Smooth muscle cell of the brain vasculature (primary cell): Measurements from ENCODE around the gene UNC13A.
"Not testable (repeated sequence)": the region's sequence is repeated elsewhere in the genome, so short reads cannot be mapped to it uniquely, and the experiment has no call there.

Source experiments
- DNase-seq: peaks from one replicate; pipeline ENCODE4 v3.0.0-alpha.2; 2012; ENCODE audit warnings: low read depth, low spot score

Gene UNC13A

GRCh38 chr19:17604372-17605025 lies 83.7 kb downstream of the UNC13A start:
- DNase-seq = no peak

DNA sequence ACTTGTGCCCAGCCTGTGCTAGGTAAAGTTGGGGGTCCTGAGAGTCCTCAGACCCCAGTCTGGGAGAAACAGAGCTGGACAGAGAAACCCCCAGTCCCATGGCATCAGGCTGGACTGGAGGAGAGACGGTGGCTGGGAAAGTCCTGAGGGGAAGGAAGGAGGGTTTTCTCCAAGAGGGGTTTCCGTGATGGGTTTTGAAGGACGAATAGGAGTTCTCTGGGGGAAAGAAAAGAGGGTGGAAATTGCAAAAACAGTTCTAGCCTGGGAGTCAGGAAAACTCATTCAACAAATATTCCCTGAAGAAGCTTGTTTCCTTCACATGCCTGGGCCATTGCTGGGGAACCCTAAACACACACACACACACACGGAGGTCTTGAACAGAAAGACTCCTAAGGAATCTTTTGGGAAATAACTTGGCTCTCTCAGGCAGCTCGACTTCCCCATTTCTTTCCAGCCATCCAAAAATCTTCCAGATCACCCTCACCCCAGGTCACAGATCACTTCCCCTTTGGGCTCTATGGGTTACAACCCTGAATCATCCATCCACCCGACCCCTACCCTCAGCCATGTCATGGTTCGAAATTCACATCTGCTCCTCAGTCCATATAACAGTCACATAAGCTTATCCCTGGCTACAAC lies 85.2 kb downstream of the UNC13A start:
- no peak for DNase-seq

DNA sequence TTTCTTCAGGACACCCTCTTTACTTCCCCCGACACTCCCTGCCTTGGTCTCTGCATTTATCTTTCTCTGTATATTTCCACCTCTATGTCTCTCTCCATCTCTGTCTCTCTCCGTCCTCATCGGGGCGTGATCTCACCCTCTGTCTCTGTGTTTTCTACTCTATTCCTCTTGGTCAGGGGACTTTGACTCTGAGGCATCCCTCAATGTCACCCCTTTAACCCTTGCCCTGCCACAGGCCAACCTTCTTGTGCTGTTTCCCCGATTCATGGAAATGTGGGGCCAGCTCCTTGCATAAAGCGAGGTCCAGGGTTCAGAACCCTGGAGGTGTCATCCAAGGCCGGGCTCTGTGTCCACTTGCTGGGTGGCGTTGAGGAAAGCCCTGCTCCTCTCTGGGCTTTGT lies 85.9 kb downstream of the UNC13A start:
- no peak for DNase-seq

DNA sequence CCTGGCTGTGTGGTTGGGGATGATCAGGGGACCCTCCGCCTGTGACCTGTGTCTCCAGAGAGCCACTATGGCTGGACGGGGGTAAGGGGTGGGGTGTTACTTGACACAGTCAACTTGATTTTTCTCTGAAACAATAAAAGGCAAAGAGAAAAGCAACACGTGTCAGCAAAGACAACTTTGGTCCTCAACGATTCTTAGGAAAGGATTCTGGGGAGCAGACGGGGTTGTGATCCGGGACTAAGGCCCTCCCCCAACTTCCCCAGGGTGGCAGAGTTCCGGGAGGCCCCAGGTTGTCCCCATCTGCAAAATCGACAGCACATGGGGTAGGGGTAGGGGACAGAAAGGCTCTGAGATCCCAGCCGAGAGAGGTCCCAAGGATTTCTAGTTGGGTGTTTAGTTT lies 86.5 kb downstream of the UNC13A start:
- no peak for DNase-seq

- DNase-seq = no peak
Measured at GRCh38 chr19:17599780-17600179, 88.4 kb downstream of the UNC13A start.

DNA sequence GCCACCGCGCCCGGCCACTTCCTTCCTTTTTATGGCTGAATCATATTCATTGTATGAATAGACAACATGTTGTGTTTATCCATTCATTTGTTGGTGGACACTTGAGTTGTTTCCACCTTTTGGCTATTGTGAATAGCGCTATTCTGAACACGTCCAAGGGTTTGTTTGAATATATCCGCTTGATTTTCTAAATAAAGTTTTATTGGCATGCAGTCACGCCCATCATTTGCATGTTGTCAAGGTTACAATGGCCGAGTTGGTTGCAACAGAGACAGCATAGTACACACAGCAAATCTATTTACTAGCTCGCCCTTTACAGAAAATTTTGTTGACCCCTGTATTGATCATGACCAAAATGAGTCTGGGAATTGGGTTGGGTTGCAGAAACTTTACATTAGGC lies 89.2 kb downstream of the UNC13A start:
- no peak for DNase-seq

DNA sequence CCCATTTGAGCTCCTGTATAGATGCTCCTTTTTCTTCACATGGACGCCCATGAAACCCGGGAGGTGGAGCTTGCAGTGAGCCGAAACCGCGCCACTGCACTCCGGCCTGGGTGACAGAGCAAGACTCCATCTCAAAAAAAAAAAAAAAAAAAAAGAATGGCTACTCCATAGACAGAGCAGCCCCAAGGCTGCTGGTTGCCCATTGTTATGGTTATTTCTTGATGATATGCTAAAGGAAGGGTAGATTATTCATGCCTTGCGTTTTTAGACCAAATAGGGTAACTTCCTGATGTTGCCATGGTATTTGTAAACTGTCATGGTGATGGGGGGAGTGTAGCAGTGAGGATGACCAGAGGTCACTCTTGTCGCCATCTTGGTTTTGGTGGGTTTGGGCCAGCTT lies 90.1 kb downstream of the UNC13A start:
- DNase-seq = not testable (repeated sequence)

DNA sequence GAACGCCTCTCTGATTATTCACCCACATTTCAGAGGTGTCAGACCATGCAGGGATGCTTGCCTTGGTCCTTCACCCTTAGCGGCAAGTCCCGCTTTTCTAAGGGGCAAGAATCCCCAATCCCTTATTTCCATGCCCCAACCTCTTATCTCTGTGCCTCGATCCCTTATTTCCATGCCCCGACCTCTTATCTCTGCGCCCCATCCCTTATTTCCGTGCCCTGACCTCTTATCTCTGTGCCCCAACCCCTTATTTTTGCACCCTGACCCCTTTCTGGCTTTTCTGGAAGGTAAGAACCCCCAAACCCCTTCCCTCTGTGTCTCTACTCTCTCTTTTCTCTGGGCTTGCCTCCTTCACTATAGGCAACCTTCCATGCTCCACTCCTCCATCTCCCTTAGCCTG lies 93.9 kb downstream of the UNC13A start:
- DNase-seq = not testable (repeated sequence)

- DNase-seq = no peak
Measured at GRCh38 chr19:17590866-17591265, 97.3 kb downstream of the UNC13A start.

- not testable (repeated sequence) for DNase-seq
Measured at GRCh38 chr19:17585395-17585794, 102.8 kb downstream of the UNC13A start.

GRCh38 chr19:17584132-17584531 lies 104.0 kb downstream of the UNC13A start:
- DNase-seq = no peak

DNA sequence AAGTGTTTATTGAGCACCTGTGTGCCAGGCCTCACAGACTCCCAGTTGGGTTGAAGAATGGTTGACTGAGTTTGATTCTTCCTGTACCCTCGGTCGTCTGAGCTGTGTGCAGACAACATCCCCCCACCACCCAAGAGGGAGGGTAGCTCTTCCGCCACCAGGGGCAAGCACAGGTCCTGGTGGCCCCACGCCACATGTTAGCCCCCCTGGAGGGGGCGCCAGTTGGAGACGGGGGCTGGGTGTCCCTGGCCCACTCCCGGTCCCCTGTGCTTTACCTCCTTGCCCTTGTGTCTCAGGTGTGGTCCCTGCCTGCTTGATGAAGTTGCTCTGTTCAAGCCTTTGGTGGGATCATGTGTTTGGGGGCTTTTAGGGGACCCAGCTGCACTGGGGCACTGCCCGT lies 105.5 kb downstream of the UNC13A start:
- DNase-seq = no peak

- no peak for DNase-seq
Measured at GRCh38 chr19:17581211-17581874, 106.8 kb downstream of the UNC13A start.

GRCh38 chr19:17580470-17581144 lies 107.5 kb downstream of the UNC13A start:
- no peak for DNase-seq

DNA sequence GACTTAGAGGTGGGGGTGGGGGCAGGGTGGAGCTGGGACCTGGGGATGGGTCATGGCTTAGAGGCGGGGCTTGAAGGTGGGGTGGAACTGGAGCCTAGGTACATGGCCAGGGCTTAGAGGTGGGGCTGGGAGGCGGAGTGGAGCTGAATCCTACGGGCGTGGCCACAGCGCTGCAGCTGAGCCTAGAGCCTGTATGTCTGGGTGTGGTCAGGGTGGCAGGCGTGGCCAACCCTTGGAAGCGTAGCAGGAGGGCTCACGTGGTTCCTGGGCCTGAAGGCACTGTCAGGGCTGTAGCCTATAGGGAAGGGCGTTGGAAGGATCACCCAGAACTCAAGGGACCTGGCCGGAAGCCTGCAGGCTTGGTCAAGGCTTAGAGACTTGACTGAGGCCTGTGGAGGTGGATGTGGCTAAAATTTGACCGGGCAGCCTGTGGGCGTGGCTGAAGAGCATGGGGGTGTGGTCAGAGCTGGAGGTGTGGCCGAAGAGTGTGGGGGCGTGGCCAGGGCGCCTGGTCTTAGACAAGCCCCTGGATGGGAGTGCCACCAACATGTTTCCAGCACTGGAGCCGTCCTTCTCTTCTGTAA lies 108.4 kb downstream of the UNC13A start:
- DNase-seq = no peak

GRCh38 chr19:17577457-17578097 lies 110.6 kb downstream of the UNC13A start:
- DNase-seq = no peak

GRCh38 chr19:17576758-17577456 lies 111.2 kb downstream of the UNC13A start:
- no peak for DNase-seq

- no peak for DNase-seq
Measured at GRCh38 chr19:17575871-17576757, 112.0 kb downstream of the UNC13A start.

DNA sequence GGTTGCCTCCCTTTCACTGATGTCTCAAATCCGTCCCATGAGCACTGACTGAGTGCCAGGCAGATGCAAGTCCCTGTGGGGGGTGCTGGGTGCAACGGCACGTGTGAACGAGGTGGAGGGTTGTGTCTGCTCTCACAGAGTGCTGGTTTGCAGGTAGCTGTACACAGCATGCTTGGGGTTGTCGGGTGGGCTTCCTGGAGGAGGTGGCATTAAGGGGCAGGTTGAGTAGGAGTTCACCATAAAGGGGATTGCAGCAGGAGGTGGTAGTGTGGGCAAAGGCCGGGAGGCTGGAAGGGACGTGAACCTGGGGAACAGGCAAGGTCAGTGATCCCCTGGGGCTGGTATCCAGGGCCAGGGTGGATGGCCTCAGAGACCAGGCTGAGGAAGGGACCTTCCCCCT lies 115.5 kb downstream of the UNC13A start:
- no peak for DNase-seq

- DNase-seq = no peak
Measured at GRCh38 chr19:17570791-17571190, 117.4 kb downstream of the UNC13A start.
